Heart left ventricle (tissue), 16 donors: ENCODE data around the gene CACNA1S. TPM values are rescaled to one million over a fixed set of nuclear protein-coding genes. Genes with fewer than 3 reads are reported as not detected.

Source experiments
- ATAC-seq, 4 donors: fragments of 200-7000 bp; cut with Tn5 transposase; one replicate each; pipeline ENCODE4 v1.9.1; 2020 to 2022; ENCODE audit warnings: moderate library complexity in 4 of 4, mild to moderate bottlenecking in 3 of 4, moderate number of reproducible peaks in 1 of 4
- DNase-seq, 5 donors: peaks; one replicate each; pipeline ENCODE4 v3.0.0-alpha.2; 2020
- H3K27ac ChIP-seq, 12 donors: fragments of 200-600 bp; sonication (generic) in 4 of 12; one replicate each; pipeline versions ENCODE4 v1.5.0 to v1.8.0; 2016 to 2022; ENCODE audit warnings: mild to moderate bottlenecking in 2 of 12
- H3K27me3 ChIP-seq, 9 donors: fragments of 200-600 bp; sonication (generic) in 2 of 9; one replicate each; pipeline versions ENCODE4 v1.5.1 to v1.8.0; 2016 to 2022; ENCODE audit warnings: mild to moderate bottlenecking in 3 of 9
- H3K36me3 ChIP-seq, 9 donors: fragments of 200-600 bp; sonication (generic) in 2 of 9; one replicate each; pipeline versions ENCODE4 v1.5.0 to v1.8.0; 2018 to 2022; ENCODE audit warnings: mild to moderate bottlenecking in 2 of 9
- H3K4me1 ChIP-seq, 12 donors: fragments of 200-600 bp; sonication (generic) in 4 of 12; one replicate each; pipeline versions ENCODE4 v1.5.0 to v1.8.0; 2016 to 2022; ENCODE audit warnings: mild to moderate bottlenecking in 3 of 12
- H3K4me3 ChIP-seq, 12 donors: fragments of 200-600 bp; sonication (generic) in 4 of 12; one replicate each; pipeline versions ENCODE4 v1.5.0 to v1.8.0; 2017 to 2022; ENCODE audit warnings: mild to moderate bottlenecking in 9 of 12, moderate library complexity in 4 of 12
- H3K9me3 ChIP-seq, 12 donors: fragments of 200-600 bp; sonication (generic) in 4 of 12; one replicate each; pipeline versions ENCODE4 v1.5.0 to v1.8.0; 2016 to 2022; ENCODE audit warnings: mild to moderate bottlenecking in 1 of 12
- CTCF ChIP-seq, 12 donors: fragments of 200-600 bp; sonication (generic) in 4 of 12; IDR thresholded peaks; one replicate each; pipeline versions ENCODE4 v1.5.0 to v1.8.0; 2018 to 2022; ENCODE audit warnings: antibody characterized with exemption in 12 of 12, mild to moderate bottlenecking in 5 of 12
- POLR2A ChIP-seq, 2 donors: fragments of 450-650 bp; IDR thresholded peaks; one replicate each; pipeline ENCODE4 v1.6.1; 2017; ENCODE audit warnings: antibody characterized with exemption in 2 of 2, mild to moderate bottlenecking in 2 of 2, moderate library complexity in 2 of 2
- WGBS, 4 donors: extraction: QIAGEN DNeasy Blood & Tissue Kit in 2 of 4; methylation state at CpG; one replicate each; pipeline versions ENCODE4 v1.1.5 to v1.1.7; 2013 to 2018; 5-methylcytosine and 5-hydroxymethylcytosine counted together
- intact Hi-C, 10 donors: fragments of 100-400 bp; cut with DNase I; formaldehyde crosslinking; loops; one replicate each; pipeline versions ENCODE4 v1.11.1 to v1.14.2; 2022
- long read RNA-seq, 3 donors: library from polyadenylated mRNA; unstranded; transcript quantifications; one replicate each; pipeline ENCODE4 v2.0.0, GENCODE V29; 2020 to 2021
- polyA plus RNA-seq, 2 donors: library from polyadenylated mRNA; stranded (reverse); fragments of 200-250 nt; gene quantifications; one replicate each; pipeline ENCODE4 v1.2.3, GENCODE V29; 2013
- total RNA-seq, 9 donors: library from RNA; depleted of rRNA in 2 of 9; stranded (reverse); fragments of >200 nt in 2 of 9; fragmentation: NEBNext Ultra II Directional in 3 of 9; extraction: Animal tissue kit (Norgen Biotek cat#: 25700) in 3 of 9; gene quantifications; one replicate each; pipeline versions ENCODE4 v1.1.0 to v1.2.4, GENCODE V29; 2016 to 2023
- donor health status: ischemic (EF 13 %, LVEDD 7.1; RV severe dilation, severe dysfunction).
- donor health status: healthy with polysubstance abuse.
- donor health status: DM: no; HTN: yes; CAD: no.
- donor health status: DM: no; HTN: no; CAD: no.
- donor health status: ischemic (EF 25% LVEDD 6.9; RV normal size, moderate dysfunction).
- donor health status: ischemic (EF 25% LVEDD 5.7; RV mildly dilated, moderate dysfunction).
- donor health status: healthy.
- donor health status: DM: yes; HTN: yes; CAD: no.
- donor health status: ischemic (EF 35%, LVEDD 5.7; RV mildly dilated, moderate dysfunction).
- donor health status: nonischemic (EF 11% LVEDD 7.7; RV severe dilation, severe dysfunction).
- donor health status: DM: yes; HTN: yes; CAD: no.
- donor health status: PGD.
- donor health status: ischemic (EF 29% LVEDD 5.4; RV normal size, mild dysfunction).
- donor health status: nonischemic (EF 23%, LVEDD 6.1; RV moderate dilation, normal function).

CACNA1S gene
- total RNA-seq (not detected), polyA plus RNA-seq (not detected)
- long read RNA-seq, donor 1 = 0 reads
- long read RNA-seq, donor 2 = 0 reads
- long read RNA-seq, donor 3 = 0 reads

GRCh38 chr1:201112173-201112731 is at the start of gene CACNA1S:
TSS of gene CACNA1S (minus strand) at chr1:201112426. CDS start at chr1:201112339, 87 bp downstream.
- DNase-seq (no peak), ATAC-seq (no peak)
- Histone ChIP-seq H3K27me3 (peaks cover 0 to 38% (median 14%) of the 10 kb centered on the region in 9 donors), H3K4me1 (peaks cover 0 to 15% (median 5%) of the 10 kb centered on the region in 12 donors), H3K36me3 (no peaks in the 10 kb centered on the region), H3K9me3 (no peaks in the 10 kb centered on the region), H3K4me3 (no peak within 1 kb of the TSS), H3K27ac (no peak within 1 kb of the TSS)
- whole genome bisulfite sequencing, 4 donors = 73 to 79% (median 77%) methylated on average over 7 to 9 of the region's 9 CpGs
- TF ChIP-seq CTCF (IDR thresholded peaks at IDR 0.05) = no peak
- intact Hi-C loops = loop anchor here in 4 of 10 donors (2.0 to 5.0 kb wide), 3 partner anchors 70 to 140 kb away; no protein-coding TSS in a partner anchor

- Histone ChIP-seq H3K36me3 (no peaks in the 10 kb centered on the region), H3K4me3 (no peak overlapping the region), H3K27ac (no peak overlapping the region), H3K9me3 (no peaks in the 10 kb centered on the region), H3K27me3 (no peaks in the 10 kb centered on the region), H3K4me1 (peaks cover 0 to 16% (median 12%) of the 10 kb centered on the region in 12 donors)
- DNase-seq = no peak
- TF ChIP-seq POLR2A (IDR thresholded peaks at IDR 0.05) (no peak), CTCF (IDR thresholded peaks at IDR 0.05) (no peak)
- 89 to 94% (median 91%) methylated on average over 2 of the region's 2 CpGs for WGBS, 4 donors
- ATAC-seq = no peak
- intact Hi-C loops = loop anchor here in 1 of 10 donors (10.0 kb wide), 1 partner anchor 67 kb away; no protein-coding TSS in a partner anchor
Observed at GRCh38 chr1:201157949-201158348, 45.7 kb upstream of the CACNA1S start.

- intact Hi-C loops = loop anchor here in 1 of 10 donors (10.0 kb wide), 1 partner anchor 68 kb away; no protein-coding TSS in a partner anchor
- Histone ChIP-seq H3K4me1 (peaks cover 0 to 20% (median 13%) of the 10 kb centered on the region in 12 donors), H3K27ac (no peak overlapping the region), H3K36me3 (peaks cover 0 to 4% (median 0%) of the 10 kb centered on the region in 9 donors), H3K4me3 (no peak overlapping the region), H3K27me3 (no peaks in the 10 kb centered on the region), H3K9me3 (no peaks in the 10 kb centered on the region)
- no peak for ATAC-seq
- no peak for DNase-seq
- TF ChIP-seq POLR2A (IDR thresholded peaks at IDR 0.05) (no peak), CTCF (IDR thresholded peaks at IDR 0.05) (no peak)
Observed at GRCh38 chr1:201156819-201157218, 44.6 kb upstream of the CACNA1S start.

- 84 to 95% (median 88%) methylated on average over 3 of the region's 3 CpGs for WGBS, 4 donors
- DNase-seq (no peak), ATAC-seq (no peak)
- no peaks in the 10 kb centered on the region for H3K27me3 ChIP-seq
- TF ChIP-seq POLR2A (IDR thresholded peaks at IDR 0.05) (no peak), CTCF (IDR thresholded peaks at IDR 0.05) (no peak)
- H3K9me3 ChIP-seq = no peaks in the 10 kb centered on the region
- intact Hi-C loops = loop anchor here in 1 of 10 donors (10.0 kb wide), 1 partner anchor 68 kb away; no protein-coding TSS in a partner anchor
- peaks cover 0 to 20% (median 13%) of the 10 kb centered on the region in 12 donors for H3K4me1 ChIP-seq
- no peak overlapping the region for H3K27ac ChIP-seq
- H3K4me3 ChIP-seq = no peak overlapping the region
- peaks cover 0 to 9% (median 4%) of the 10 kb centered on the region in 9 donors for H3K36me3 ChIP-seq
Observed at GRCh38 chr1:201156346-201156745, 44.1 kb upstream of the CACNA1S start.
